Uterus (tissue), 2 donors: Measurements from ENCODE around the gene CA14.

Source experiments
- POLR2A ChIP-seq, 2 donors: fragments of 450-650 bp; IDR thresholded peaks; one replicate each; pipeline ENCODE4 v1.6.1; 2016; ENCODE audit warnings: antibody characterized with exemption in 2 of 2, mild to moderate bottlenecking in 1 of 2, moderate library complexity in 1 of 2
- TF ChIP-seq, protein P1 (sequence below), 4 experiments: fragments of 200-600 bp in 2 of 4; fragments of 450-650 bp in 2 of 4; sonication (generic) in 2 of 4; IDR thresholded peaks; one replicate each; pipeline ENCODE4 v1.5.1; 2016 to 2019; ENCODE audit warnings: antibody characterized with exemption in 4 of 4, mild to moderate bottlenecking in 2 of 4, moderate library complexity in 1 of 4

DNA sequence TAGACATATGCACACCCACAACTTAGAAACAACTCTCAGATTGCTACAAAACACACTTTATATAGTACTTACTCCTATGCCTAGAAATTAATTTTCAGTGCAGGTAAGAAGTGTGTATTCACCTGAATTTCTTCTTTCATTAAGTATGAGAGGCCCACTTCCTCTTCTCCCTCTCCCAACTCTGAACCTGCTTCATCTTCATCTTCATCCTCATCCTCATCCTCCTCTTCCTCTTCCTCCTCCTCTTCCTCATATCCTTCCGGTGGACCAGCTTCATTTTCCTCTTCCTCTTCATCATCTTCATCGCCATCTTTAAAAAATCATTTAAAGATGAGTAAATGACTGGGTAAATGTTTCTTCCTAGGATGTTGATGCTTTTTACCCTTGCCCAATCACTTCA lies 31.1 kb upstream of the CA14 start:
- no peak for TF ChIP-seq POLR2A (IDR thresholded peaks at IDR 0.05)
- TF ChIP-seq, protein P1, sequence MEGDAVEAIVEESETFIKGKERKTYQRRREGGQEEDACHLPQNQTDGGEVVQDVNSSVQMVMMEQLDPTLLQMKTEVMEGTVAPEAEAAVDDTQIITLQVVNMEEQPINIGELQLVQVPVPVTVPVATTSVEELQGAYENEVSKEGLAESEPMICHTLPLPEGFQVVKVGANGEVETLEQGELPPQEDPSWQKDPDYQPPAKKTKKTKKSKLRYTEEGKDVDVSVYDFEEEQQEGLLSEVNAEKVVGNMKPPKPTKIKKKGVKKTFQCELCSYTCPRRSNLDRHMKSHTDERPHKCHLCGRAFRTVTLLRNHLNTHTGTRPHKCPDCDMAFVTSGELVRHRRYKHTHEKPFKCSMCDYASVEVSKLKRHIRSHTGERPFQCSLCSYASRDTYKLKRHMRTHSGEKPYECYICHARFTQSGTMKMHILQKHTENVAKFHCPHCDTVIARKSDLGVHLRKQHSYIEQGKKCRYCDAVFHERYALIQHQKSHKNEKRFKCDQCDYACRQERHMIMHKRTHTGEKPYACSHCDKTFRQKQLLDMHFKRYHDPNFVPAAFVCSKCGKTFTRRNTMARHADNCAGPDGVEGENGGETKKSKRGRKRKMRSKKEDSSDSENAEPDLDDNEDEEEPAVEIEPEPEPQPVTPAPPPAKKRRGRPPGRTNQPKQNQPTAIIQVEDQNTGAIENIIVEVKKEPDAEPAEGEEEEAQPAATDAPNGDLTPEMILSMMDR (IDR thresholded peaks at IDR 0.05), result no peak
